Osteocyte (in vitro differentiated cells): ENCODE results near the gene MYPOP. TPM values are rescaled to one million over a fixed set of nuclear protein-coding genes. Genes with fewer than 3 reads are reported as not detected.

ENCODE experiments used
- DNase-seq: peaks from one replicate; pipeline ENCODE4 v3.0.0; 2021; ENCODE audit warnings: mixed read lengths; ENCODE audit not compliant: unreplicated experiment; ENCODE audit errors: extremely low spot score
- H3K27ac Mint-ChIP-seq: one replicate; pipeline ENCODE4 v1.8.0; 2021; ENCODE audit warnings: mild to moderate bottlenecking, mixed read lengths; ENCODE audit not compliant: unreplicated experiment
- H3K27me3 Mint-ChIP-seq: one replicate; pipeline ENCODE4 v1.8.0; 2021; ENCODE audit warnings: mixed read lengths; ENCODE audit not compliant: unreplicated experiment
- H3K36me3 Mint-ChIP-seq: one replicate; pipeline ENCODE4 v1.8.0; 2021; ENCODE audit warnings: mixed read lengths; ENCODE audit not compliant: unreplicated experiment
- H3K4me1 Mint-ChIP-seq: one replicate; pipeline ENCODE4 v1.8.0; 2021; ENCODE audit warnings: mixed read lengths; ENCODE audit not compliant: unreplicated experiment
- H3K4me3 Mint-ChIP-seq: one replicate; pipeline ENCODE4 v1.8.0; 2021; ENCODE audit warnings: mild to moderate bottlenecking, moderate library complexity, mixed read lengths; ENCODE audit not compliant: unreplicated experiment
- H3K9me3 Mint-ChIP-seq: one replicate; pipeline ENCODE4 v1.8.0; 2021; ENCODE audit warnings: mixed read lengths; ENCODE audit not compliant: unreplicated experiment
- CTCF ChIP-seq: fragments of 200-600 bp; sonication (generic); IDR thresholded peaks from 2 replicates; pipeline ENCODE4 v1.5.0; 2021; ENCODE audit warnings: antibody characterized with exemption, mild to moderate bottlenecking, moderate library complexity
- total RNA-seq: library from RNA; stranded (reverse); gene quantifications from 2 replicates; pipeline ENCODE4 v1.2.1, GENCODE V29; 2021

MYPOP gene
- total RNA-seq, 1 donor from 2014 or later = 10.4 TPM

DNA sequence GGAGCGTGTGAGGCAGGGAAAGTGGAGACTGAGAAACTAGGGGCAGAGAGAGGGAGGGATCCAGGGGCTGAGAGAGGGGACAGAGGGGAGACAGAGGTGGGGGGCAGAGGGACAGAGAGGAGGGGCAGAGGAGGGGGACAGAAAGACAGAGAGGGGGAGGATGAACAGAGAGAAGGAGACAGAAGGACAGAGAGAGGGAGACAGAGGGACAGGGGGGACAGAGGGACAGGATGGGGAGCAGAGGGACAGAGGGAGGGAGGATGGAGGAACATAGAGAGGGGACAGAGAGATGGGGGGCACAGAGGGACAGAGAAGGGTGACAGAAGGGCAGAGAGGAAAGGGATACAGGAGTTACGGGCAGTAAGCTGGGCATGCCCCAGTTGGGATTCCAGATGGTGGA, 26.8 kb upstream of the MYPOP start:
- Mint-ChIP-seq H3K4me3 (no peak overlapping the region), H3K27ac (no peak overlapping the region), H3K36me3 (no peaks in the 10 kb centered on the region), H3K27me3 (peaks cover 30% of the 10 kb centered on the region), H3K9me3 (no peaks in the 10 kb centered on the region), H3K4me1 (peaks cover 7% of the 10 kb centered on the region)
- TF ChIP-seq CTCF = no peak
- no peak for DNase-seq

DNA sequence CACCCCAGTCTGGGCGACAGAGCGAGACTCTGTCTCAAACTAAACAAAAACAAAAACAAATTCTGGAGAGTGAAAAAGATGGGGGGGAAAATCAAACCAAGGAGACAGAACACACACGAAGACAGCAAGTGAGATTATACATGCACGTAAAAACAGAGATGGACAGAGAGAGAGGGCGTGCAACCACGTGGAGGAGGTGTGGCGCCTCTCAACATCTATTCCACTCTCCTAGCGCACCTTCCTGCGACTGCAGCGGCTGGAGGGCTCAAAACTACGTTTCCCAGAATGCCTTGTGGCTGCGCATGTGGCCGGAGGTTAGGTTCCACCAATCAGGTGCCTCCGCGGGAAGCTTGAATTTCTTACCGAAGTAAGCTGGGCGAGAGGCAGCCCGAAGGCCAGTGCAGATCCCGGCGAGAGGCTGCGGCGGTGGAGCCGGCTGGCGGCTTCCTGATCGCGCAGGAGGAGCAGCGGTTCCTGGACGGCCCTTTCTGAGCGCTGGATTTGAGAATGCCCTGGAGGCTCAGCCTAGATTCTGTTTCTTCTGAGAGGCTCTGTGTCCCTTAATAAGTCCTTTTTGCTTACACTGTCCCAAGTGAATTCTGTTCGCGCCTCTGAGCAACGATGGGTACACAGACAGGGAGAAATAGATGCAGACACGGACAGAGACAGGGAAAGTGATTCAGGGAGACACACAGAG, 25.3 kb upstream of the MYPOP start:
- peaks cover 26% of the 10 kb centered on the region for H3K27me3 Mint-ChIP-seq
- no peak overlapping the region for H3K27ac Mint-ChIP-seq
- no peak for TF ChIP-seq CTCF
- H3K4me1 Mint-ChIP-seq = peaks cover 7% of the 10 kb centered on the region
- no peaks in the 10 kb centered on the region for H3K9me3 Mint-ChIP-seq
- peak; percentile 93 for DNase-seq
- no peaks in the 10 kb centered on the region for H3K36me3 Mint-ChIP-seq
- peak overlapping the region; percentile 23 for H3K4me3 Mint-ChIP-seq

- no peak for TF ChIP-seq CTCF
- H3K27ac Mint-ChIP-seq = no peak overlapping the region
- H3K4me3 Mint-ChIP-seq = no peak overlapping the region
These were observed 22.6 kb upstream of the MYPOP start for GRCh38 chr19:45924891-45925447.

GRCh38 chr19:45922281-45922680, 19.9 kb upstream of the MYPOP start:
- Mint-ChIP-seq H3K9me3 (no peaks in the 10 kb centered on the region), H3K4me3 (no peak overlapping the region), H3K4me1 (peaks cover 2% of the 10 kb centered on the region), H3K27ac (no peak overlapping the region), H3K36me3 (no peaks in the 10 kb centered on the region), H3K27me3 (peaks cover 26% of the 10 kb centered on the region)
- TF ChIP-seq CTCF = no peak
- no peak for DNase-seq

More at GRCh38 chr19:45924891-45925447, 22.6 kb upstream of the MYPOP start:
- Mint-ChIP-seq H3K36me3 (no peaks in the 10 kb centered on the region), H3K9me3 (no peaks in the 10 kb centered on the region), H3K4me1 (peaks cover 7% of the 10 kb centered on the region), H3K27me3 (peaks cover 18% of the 10 kb centered on the region)
- DNase-seq = no peak

- TF ChIP-seq CTCF = no peak
- no peak for DNase-seq
- Mint-ChIP-seq H3K27ac (no peak overlapping the region), H3K27me3 (peaks cover 30% of the 10 kb centered on the region), H3K4me3 (no peak overlapping the region), H3K9me3 (no peaks in the 10 kb centered on the region), H3K4me1 (no peaks in the 10 kb centered on the region), H3K36me3 (no peaks in the 10 kb centered on the region)
These were observed 18.0 kb upstream of the MYPOP start for GRCh38 chr19:45920458-45920857.
